ENCODE results near the gene TSPO. TPM values are rescaled to one million over a fixed set of nuclear protein-coding genes. Genes with fewer than 3 reads are reported as not detected.

TSPO gene
- total RNA-seq, 1 experiment from 2014 or later = 243 TPM

GRCh38 chr22:43199541-43199940 lies 48.2 kb downstream of the TSPO start:
- POLR2A ChIA-PET (ENCODE audit: unreplicated experiment) = no interaction called here
- H3K27me3 ChIP-seq (ENCODE audit: insufficient read depth, low read depth) = peaks cover 9% of the 10 kb centered on the region; the same call in 1 of the 2 replicates
- H3K27ac ChIP-seq = no peak overlapping the region
- intact Hi-C loops (cut with micrococcal nuclease; ENCODE audit: unreplicated experiment) = no loop called here
- no peak for DNase-seq
- no peaks in the 10 kb centered on the region for H3K79me2 ChIP-seq (ENCODE audit: low read depth)
- CTCF ChIA-PET = no interaction called here
- H3K9me3 ChIP-seq (ENCODE audit: insufficient read depth, low read depth) = no peaks in the 10 kb centered on the region
- no peaks in the 10 kb centered on the region for H3K9me2 ChIP-seq (ENCODE audit: insufficient read depth)
- 0 out of 2 replicates have a peak, but pooled peaks cover 4% of the 10 kb centered on the region for H3K4me1 ChIP-seq (replicated peaks; ENCODE audit: insufficient read depth)
- H3F3A ChIP-seq (ENCODE audit: insufficient read depth, low read depth) = 0 out of 2 replicates have a peak, but pooled peaks cover 3% of the 10 kb centered on the region
- no peaks in the 10 kb centered on the region for H4K20me1 ChIP-seq (ENCODE audit: insufficient read depth)
- H3K4me3 ChIP-seq = no peak overlapping the region
- TF ChIP-seq CTCF (conservative IDR thresholded peaks at IDR 0.05) = no peak
- BruUV-seq (replicated peaks) = no TSS peak
- no peak overlapping the region for H2AFZ ChIP-seq
- no peak overlapping the region for H3K4me2 ChIP-seq
- H3K36me3 ChIP-seq (ENCODE audit: low read depth) = no peaks in the 10 kb centered on the region

- Histone ChIP-seq H3K4me2 (no peak overlapping the region), H3K4me1 (replicated peaks; ENCODE audit: insufficient read depth) (0 out of 2 replicates have a peak, but pooled peaks cover 4% of the 10 kb centered on the region), H4K20me1 (ENCODE audit: insufficient read depth) (no peaks in the 10 kb centered on the region), H3K36me3 (ENCODE audit: low read depth) (no peaks in the 10 kb centered on the region), H3K79me2 (ENCODE audit: low read depth) (no peaks in the 10 kb centered on the region), H3K9me3 (ENCODE audit: insufficient read depth, low read depth) (no peaks in the 10 kb centered on the region), H3K27me3 (ENCODE audit: insufficient read depth, low read depth) (peaks cover 9% of the 10 kb centered on the region; the same call in 1 of the 2 replicates), H3K9me2 (ENCODE audit: insufficient read depth) (no peaks in the 10 kb centered on the region), H2AFZ (no peak overlapping the region), H3K27ac (no peak overlapping the region), H3K4me3 (no peak overlapping the region), H3F3A (ENCODE audit: insufficient read depth, low read depth) (0 out of 2 replicates have a peak, but pooled peaks cover 5% of the 10 kb centered on the region)
- ChIA-PET POLR2A (ENCODE audit: unreplicated experiment) (no interaction called here), CTCF (interaction anchor here (0.6 kb wide), 1 partner anchor 106 kb away, joined by 3 read pairs; no protein-coding TSS in a partner anchor)
- BruUV-seq (replicated peaks) = no TSS peak
- intact Hi-C loops (cut with micrococcal nuclease; ENCODE audit: unreplicated experiment) = no loop called here
- DNase-seq = no peak
- no peak for TF ChIP-seq CTCF (conservative IDR thresholded peaks at IDR 0.05)
Observed at GRCh38 chr22:43200031-43200430, 48.7 kb downstream of the TSPO start.

- no peaks in the 10 kb centered on the region for H3K9me2 ChIP-seq (ENCODE audit: insufficient read depth)
- H3K36me3 ChIP-seq (ENCODE audit: low read depth) = no peaks in the 10 kb centered on the region
- ChIA-PET CTCF (interaction anchor here (0.6 kb wide), 1 partner anchor 106 kb away, joined by 3 read pairs; no protein-coding TSS in a partner anchor), POLR2A (ENCODE audit: unreplicated experiment) (no interaction called here)
- no peaks in the 10 kb centered on the region for H3K9me3 ChIP-seq (ENCODE audit: insufficient read depth, low read depth)
- no peaks in the 10 kb centered on the region for H4K20me1 ChIP-seq (ENCODE audit: insufficient read depth)
- no peak for DNase-seq
- 0 out of 2 replicates have a peak, but pooled peaks cover 4% of the 10 kb centered on the region for H3K4me1 ChIP-seq (replicated peaks; ENCODE audit: insufficient read depth)
- BruUV-seq (replicated peaks) = no TSS peak
- TF ChIP-seq CTCF (conservative IDR thresholded peaks at IDR 0.05) (no peak), EZH2 (IDR thresholded peaks at IDR 0.05; ENCODE audit: low read depth) (no peak)
- no peaks in the 10 kb centered on the region for H3K79me2 ChIP-seq (ENCODE audit: low read depth)
- 0 out of 2 replicates have a peak, but pooled peaks cover 5% of the 10 kb centered on the region for H3F3A ChIP-seq (ENCODE audit: insufficient read depth, low read depth)
- no peak overlapping the region for H3K27ac ChIP-seq
- H3K4me3 ChIP-seq = no peak overlapping the region
- intact Hi-C loops (cut with micrococcal nuclease; ENCODE audit: unreplicated experiment) = no loop called here
- peaks cover 9% of the 10 kb centered on the region; the same call in 1 of the 2 replicates for H3K27me3 ChIP-seq (ENCODE audit: insufficient read depth, low read depth)
- no peak overlapping the region for H3K4me2 ChIP-seq
- no peak overlapping the region for H2AFZ ChIP-seq
Observed at GRCh38 chr22:43200555-43200954, 49.2 kb downstream of the TSPO start.

Measured in PC-9 (cell line).